ENCODE measurements around the gene PEX5L.
"Not testable (repeated sequence)": the region's sequence is repeated elsewhere in the genome, so short reads cannot be mapped to it uniquely, and the experiment has no call there.

The PEX5L gene, protein sequence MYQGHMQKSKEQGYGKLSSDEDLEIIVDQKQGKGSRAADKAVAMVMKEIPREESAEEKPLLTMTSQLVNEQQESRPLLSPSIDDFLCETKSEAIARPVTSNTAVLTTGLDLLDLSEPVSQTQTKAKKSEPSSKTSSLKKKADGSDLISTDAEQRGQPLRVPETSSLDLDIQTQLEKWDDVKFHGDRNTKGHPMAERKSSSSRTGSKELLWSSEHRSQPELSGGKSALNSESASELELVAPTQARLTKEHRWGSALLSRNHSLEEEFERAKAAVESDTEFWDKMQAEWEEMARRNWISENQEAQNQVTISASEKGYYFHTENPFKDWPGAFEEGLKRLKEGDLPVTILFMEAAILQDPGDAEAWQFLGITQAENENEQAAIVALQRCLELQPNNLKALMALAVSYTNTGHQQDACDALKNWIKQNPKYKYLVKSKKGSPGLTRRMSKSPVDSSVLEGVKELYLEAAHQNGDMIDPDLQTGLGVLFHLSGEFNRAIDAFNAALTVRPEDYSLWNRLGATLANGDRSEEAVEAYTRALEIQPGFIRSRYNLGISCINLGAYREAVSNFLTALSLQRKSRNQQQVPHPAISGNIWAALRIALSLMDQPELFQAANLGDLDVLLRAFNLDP

DNA sequence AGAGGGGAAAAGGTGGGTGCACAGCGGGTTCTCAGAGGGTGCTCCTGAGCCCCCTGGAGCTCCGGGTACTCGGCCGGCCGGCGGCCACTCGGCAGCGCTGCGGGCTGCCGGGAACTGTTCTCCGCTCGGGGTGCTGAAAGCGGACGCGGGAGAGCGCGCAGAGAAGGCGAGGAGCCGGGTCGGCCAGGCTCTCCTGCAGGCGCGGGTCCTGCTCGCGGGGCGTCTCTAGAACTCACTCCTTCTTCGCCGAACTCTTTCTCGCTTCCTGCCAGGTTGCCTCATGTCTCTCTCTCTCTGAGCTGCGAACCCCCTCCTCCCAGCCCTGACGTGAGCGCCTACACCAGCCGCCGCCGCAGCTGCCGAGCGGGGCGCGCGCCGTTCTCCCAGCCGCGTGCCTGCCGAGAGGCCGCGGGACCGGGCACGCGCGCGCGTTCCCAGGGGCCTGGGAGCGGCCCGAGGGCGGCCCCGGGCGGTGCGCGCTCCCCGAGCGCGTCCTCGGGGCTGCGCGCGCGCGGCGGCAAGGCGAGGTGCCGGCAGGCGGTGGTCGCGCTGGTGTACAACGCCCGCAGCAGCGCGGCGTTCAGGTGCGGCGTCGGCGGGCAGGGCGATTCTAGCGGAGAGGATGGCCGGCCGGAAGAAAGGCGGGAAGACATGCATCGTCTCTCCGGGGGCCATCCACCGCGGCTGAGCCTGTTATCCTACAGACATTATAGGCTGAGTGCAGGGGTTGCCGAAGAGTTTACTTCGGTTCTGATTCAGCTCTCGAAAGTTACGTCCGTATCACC lies at the start of gene PEX5L:
Gene PEX5L, minus strand, starts transcription at position 267 of the 785 bp plus-strand sequence. CDS start 338 bp downstream, outside the sequence.
- DNase-seq (ENCODE audit: low read depth) = peak; percentile 6

DNA sequence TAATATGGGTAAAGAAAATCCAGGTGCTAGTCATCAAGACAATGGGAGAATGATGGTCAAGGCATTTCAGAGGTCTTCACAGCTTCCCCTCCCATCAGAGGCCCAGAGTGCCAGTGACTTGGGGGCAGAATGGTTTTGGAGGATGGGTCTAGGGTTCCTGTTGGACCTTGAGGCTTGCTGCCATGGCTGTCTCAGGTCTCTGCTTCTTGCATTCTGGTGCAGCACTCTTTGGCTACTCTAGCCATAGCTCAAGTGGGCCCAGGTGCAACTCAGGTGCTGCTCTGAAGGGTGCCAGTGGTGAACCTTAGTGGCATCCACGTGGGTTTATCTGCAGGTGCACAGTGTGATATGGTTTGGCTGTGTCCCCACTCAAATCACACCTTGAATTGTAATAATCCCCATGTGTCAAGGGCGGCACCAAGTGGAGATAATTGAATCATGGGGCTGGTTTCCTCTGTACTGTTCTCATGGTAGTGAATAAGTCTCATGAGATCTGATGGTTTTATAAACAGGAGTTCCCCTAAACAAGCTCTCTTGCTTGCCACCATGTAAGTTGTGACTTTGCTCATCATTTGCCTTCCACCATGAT lies 48.5 kb upstream of the PEX5L start:
- DNase-seq (ENCODE audit: low read depth) = no peak

DNA sequence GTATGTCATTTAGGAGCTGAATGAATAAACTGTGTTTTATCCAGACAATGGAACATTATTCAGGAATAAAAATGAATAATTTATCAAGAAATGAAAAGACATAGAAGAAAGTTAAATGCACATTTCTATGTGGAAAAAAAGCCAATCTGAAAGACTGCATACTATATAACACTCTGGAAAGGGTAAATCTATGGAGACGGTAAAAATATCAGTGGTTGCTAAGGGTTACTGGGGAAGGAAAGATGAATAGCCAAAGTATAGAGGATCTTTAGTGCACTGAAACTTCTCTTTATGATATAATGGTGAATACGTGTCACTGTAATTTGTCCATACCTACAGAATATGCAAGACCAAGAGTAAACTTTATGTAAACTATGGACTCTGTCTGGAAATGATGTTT lies 46.0 kb upstream of the PEX5L start:
- no peak for DNase-seq (ENCODE audit: low read depth)

DNA sequence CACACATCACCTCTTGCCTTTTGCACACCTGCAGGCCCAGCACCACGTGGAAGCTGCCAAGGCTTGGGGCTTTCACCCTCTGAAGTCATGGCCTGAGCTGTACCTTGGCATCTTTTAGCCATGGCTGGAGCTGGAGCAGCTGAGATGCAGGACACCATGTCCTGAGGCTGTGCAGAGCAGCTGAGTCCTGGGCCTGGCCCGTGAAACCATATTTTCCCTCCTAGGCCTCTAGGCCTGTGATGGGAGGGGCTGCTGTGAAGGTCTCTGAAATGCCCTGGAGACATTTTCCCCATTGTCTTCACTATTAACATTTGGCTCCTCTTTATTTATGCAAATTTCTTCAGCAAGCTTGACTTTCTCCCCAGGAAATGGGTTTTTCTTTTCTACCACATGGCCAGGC lies 41.9 kb upstream of the PEX5L start:
- no peak for DNase-seq (ENCODE audit: low read depth)

DNA sequence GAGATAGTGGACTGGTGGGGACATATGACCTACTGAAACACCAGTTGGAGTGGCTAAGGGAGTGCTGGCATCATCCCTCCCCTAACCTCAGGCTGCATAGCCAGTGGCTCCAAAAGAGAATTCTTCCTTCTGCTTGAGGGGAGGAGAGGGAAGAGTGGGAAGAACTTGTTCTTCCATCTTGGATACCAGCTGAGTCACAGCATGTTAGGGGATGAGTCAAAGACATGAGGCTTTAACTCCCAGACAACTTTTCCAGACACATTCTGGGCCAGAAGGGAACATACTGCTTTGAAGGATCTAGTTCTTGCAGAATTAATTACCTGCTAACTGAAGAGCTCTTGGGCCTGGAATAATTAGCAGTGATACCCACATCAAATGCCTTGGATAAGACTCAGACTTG lies 36.8 kb upstream of the PEX5L start:
- no peak for DNase-seq (ENCODE audit: low read depth)

DNA sequence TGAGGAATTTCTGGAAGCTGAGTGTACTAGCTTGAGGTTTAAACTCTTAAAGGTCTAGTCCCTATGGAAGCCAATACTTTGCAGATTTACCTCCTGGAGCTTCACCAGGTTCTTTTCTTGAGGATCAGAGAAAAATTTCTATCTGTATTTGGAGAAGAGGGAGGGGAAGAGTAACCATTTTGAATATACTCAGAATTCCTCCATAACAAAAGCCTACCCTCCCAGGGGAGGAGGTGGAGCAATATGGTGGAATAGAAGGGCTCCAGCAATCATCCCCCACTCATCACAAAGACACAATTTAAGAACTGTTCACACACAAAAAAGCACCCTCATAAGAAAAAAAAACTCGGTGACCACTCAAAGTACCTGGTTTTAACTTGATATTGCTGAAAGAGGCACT lies 36.0 kb upstream of the PEX5L start:
- no peak for DNase-seq (ENCODE audit: low read depth)

DNA sequence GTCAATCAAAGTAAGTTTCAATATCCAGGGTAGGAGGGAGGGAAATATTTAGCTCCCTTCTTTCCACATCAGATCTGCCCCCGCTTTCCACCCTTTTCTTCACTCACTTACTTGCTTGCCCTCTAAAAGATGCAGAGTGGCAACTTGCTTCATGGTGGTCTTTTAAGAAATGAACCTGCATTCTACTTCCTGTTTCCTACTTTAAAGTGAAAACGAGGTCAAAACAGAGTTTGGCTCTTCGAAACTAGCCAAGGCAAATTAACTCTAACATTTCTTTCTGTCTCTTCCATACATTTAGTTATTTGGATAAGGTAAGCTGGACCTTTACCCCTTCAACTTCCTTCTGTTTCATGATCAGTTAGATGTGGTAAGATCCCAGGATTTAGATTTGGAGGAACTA lies 34.2 kb upstream of the PEX5L start:
- no peak for DNase-seq (ENCODE audit: low read depth)

DNA sequence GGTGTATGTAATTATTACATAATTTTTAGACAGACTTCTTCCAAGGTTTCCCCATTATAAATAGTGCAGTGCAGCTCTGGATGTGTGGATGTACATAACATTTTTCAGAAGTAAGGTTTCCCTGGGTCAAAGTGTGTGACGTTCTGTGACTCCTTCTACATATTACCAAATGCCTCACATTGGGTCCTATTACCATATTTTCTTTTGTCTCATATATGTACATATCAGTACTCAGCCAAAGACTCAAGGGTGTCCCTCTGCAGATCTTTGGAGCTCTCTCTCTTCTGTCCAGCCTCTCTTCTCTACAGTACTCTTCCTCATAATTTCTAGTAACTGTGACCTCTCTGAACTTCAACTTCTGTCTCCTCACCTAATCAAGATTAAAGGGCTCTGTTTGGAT lies 31.3 kb upstream of the PEX5L start:
- no peak for DNase-seq (ENCODE audit: low read depth)

DNA sequence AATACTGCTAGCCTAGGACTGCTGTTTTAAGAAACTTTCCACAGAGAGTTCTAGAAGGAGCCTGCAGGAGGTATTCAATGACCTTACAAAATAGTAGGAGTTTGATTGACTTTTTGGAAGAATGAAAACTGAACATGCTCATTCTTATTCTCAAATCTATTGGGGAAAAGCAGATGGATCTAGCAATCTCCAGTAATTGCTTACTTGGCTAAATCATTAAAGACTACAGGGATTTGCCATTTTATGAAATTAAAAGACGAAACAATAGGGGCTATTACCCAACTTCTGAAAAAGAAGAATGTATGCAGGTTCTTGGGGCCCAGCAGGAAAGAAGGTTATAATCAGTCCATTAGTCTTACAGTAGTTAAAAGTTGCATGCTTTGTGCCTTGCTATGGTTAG lies 29.9 kb upstream of the PEX5L start:
- no peak for DNase-seq (ENCODE audit: low read depth)

DNA sequence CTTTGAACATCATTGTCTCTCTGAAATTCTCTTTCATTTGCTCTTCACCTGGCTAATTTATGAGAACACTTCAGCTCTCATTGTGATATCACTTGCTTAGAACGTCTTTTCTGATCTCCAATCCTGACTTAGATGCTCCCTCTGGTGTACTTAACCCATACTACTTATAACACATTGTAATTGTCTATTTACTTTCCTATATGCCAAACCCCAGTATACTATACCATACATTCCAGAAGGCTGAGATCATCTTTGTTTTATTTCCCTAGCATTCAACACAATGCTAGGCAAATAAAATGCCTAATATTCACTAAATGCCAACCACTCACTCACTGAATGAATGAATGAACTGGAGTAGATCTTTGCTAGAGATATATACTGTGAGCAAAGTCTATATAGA lies 27.0 kb upstream of the PEX5L start:
- no peak for DNase-seq (ENCODE audit: low read depth)

DNA sequence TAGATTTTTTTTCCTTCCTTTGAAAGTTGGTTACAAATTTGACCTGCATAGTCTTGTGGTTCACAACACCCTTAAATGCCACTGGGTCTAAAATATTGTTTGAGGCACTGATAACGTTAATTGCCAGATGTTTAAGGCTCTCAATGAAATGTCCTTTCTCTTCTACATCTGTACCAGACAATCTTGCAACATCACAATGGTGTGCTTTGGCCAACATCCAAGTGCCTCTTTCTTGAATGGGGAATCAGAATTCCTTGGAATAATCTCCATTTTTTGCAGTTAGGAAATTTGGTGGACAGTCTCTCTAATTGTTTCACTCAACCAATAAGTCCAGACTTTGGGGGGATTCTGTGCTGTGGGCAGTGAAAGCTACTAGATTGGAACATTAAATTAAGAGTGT lies 26.0 kb upstream of the PEX5L start:
- DNase-seq (ENCODE audit: low read depth) = no peak

DNA sequence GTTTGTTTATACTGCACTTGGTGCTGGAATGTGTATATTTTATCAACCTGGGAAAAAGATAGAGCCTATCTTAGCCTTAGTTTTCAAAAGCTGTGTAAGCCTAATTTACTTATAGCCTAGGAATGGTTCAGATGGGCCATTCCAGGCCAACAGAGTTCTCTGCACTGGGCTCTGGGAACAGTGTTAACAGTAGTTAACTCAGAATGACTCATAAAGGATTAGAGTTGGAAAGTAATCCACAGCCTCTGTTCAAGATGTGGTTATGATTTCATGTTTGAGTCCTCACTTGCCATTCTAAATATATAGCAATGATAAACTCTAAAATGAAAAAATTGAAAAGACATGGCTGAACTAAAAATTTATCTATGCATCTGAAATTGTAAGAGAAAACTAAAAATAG lies 22.6 kb upstream of the PEX5L start:
- no peak for DNase-seq (ENCODE audit: low read depth)

DNA sequence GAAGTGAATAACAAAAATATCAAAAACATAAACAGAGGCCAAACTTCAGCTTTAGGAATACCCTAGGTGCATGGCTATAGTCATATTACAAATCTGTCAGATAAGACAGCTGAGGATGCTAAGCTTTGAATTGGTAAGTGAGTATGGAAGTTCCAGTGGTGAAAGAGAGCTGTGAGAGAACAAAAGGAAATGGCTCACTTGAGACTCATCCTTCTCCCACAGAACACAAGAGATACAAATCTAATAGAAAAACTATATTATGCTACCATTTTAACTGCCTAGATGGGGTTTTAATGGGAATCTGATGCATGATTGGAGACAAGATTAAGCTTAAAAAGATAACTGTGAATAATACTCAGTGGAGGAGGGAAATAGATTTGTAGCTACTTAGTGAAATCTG lies 21.5 kb upstream of the PEX5L start:
- DNase-seq (ENCODE audit: low read depth) = no peak

DNA sequence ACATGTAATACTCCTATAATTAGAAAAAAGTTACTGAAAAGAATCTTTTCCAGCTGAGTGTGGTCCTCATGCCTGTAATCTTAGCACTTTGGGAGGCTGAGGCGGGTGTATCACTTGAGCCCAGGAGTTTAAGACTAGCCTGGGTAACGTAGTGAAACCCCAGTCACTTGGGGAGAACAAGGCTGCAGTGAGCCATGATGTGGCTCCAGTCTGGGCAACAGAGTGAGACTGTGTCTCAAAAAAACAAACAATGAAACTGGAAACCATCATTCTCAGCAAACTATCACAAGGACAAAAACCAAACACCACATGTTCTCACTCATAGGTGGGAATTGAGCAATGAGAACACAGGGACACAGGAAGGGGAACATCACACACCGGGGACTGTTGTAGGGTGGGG lies 18.9 kb upstream of the PEX5L start:
- not testable (repeated sequence) for DNase-seq (ENCODE audit: low read depth)

DNA sequence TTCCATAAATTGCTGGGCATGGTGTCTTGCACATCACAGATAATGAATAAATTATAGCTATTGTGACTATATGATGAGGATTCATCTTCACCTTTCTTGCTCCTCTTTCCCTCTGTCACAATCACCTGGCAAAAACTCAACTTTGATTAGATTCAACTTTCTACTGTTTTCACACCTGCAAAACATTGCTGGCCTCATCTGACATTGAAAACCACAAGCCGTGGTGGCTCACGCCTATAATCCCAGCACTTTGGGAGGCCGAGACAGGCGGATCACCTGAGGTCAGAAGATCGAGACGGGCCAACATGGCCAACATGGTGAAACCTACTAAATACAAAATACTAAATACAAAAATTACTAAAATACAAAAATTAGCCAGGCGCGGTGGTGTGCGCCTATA lies 12.7 kb upstream of the PEX5L start:
- DNase-seq (ENCODE audit: low read depth) = no peak

DNA sequence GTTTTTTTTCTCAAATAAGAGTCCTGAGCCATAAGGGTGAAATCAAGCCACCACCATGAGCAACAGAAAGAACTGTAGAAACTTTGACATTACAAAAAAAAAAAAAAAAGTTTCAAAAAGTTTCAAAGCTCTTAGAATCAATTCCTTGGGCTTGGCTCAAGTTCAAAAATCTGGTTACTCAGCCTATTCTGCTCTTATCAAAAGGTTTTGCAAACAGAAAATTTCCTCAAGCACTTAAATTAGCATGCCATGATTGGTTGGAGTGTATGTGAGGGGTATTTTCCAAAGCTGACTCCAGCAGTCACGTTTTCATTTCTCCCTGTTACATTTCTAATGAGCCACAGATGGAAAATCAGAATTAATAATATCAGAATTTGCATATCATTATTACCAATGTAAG lies 12.1 kb upstream of the PEX5L start:
- no peak for DNase-seq (ENCODE audit: low read depth)

DNA sequence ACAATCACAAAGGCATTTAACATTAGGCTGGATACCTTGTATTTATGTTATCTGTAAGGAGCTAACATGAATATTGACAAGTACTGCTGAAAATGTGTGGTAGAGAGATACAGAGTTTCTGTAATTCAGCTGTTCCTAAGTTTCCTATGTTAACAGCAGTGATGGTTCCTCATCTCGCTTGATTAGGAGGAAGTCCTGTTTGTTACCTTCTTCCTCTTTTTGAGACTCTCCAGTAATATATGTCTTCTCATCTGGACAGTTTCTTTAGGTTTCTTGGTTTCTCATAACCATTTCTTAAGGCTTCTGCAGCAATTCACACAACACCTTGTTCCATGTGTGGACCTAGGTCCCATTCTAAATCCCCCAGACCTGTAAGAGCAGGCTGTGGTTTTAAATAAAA lies 11.4 kb upstream of the PEX5L start:
- DNase-seq (ENCODE audit: low read depth) = no peak

DNA sequence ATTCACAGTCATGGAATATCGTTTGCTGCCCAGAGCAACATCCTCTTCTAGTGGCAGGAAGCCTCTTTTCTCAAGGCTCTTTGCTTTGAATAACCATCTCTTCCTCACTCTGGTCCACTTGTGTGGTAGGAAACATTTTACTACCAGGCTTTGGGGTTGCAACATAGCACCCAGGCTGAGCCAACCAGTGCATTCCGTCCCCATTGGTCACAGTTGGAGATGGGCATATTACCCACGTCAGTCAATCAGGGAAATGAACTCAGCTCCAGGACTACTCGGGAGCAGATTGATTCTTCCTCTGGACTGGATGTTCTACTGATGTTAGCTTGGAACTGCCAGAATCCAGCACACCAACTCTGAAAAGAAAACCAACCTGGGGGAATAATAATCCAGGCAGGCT lies 4.2 kb upstream of the PEX5L start:
- no peak for DNase-seq (ENCODE audit: low read depth)

DNA sequence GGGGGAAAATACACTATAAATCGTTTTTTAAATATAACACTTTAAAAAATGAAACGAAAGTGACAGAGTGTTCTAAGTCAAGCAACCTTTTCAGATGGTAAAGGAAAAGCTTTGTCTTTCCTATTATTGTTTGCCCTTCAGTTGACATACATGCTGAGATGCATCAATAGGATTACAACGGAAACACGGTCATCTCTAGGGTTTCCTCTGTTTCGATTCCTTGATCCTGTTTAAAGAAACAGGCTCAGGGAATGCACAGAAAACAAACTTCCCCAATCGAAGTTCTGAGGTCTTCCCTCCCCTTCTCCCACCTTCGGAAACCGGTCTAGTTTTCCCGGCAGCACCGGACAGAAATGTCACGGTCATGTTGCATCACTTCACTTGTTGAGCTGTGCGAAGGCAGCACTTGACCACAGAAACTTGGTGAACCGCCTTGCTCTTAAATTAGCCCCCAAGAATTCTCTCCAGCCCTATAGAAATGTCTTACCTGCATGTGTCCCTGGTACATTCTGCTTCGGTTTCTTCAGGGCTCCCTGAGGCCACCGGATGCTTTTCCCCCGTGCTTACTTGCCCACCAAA lies 556 bp downstream of the PEX5L start:
- DNase-seq (ENCODE audit: low read depth) = no peak

DNA sequence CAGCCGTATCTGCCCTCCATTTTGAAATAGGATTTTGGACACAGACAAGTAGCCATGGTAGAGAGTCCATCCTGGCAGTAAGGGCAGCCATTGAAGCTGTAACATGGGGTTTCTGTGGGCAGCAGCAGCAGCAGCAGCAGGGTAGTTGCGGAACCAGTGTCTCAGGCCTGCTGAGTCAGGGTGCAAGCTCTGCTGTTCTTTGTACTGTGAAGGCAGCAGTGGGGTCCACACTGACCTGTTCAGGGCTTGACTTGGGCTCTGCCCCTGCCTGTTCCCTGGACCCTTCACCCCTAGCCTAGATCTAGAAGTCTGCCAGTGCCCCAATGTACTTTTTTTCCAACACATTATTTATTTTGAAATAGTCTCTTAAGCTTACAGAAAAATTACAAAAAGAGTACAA lies 9.7 kb downstream of the PEX5L start:
- DNase-seq (ENCODE audit: low read depth) = no peak

DNA sequence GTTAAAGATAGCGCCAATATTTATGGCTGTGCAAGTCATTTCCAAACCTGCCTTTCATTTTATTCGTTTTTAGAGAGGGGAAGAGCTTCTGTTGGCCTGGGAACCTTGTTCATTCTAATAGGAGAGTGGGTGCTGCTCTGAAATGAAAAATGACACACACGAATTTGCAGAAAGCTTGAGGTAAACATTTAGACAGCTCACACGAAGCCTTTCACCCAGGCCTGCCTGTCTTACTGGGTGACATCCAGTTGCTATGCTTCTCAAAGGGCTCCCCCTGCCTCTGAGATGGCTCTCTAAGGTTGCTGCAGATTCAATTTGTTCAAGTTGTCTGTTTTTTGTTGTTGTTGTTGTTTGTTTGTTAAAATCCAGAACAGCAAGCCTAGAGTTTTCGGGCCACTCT lies 18.2 kb downstream of the PEX5L start:
- DNase-seq (ENCODE audit: low read depth) = no peak

DNA sequence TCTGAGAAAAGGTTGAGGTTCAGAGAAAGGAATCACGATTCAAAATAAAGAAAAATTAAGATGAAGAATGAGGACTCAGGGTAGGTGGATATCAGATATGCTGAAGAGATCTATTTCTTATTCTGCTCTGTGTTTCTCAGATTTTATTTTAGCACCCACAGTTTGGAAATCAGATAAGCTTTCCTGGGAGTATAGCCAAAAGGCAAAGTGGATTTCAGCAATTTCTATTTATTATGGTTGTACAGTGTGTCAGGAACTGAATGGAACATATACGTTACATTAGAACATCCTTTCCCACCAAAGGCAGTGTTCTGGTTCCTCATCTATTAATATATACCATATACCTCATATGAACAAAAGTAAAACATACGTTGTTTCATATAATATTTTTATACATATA lies 18.9 kb downstream of the PEX5L start:
- no peak for DNase-seq (ENCODE audit: low read depth)

Measured in stimulated activated CD8-positive, alpha-beta memory T cell treated with anti-CD3 and anti-CD28 coated beads, Interleukin-15, amount 100 ng/mL, for 24 hours (primary cell).